ENCODE results near the gene RNPEP.

- TF ChIP-seq CTCF (IDR thresholded peaks at IDR 0.05; ENCODE audit: poor library complexity): no peak
- TF ChIP-seq EZH2phosphoT487 (IDR thresholded peaks at IDR 0.05; ENCODE audit: low read depth, severe bottlenecking, unreplicated experiment): no peak
- TF ChIP-seq EZH2 (IDR thresholded peaks at IDR 0.05; ENCODE audit: borderline replicate concordance): no peak
Observed at GRCh38 chr1:202013603-202014002, 31.2 kb downstream of the RNPEP start.

Measured in hepatocyte (in vitro differentiated cells).